Mesenchymal stem cell (in vitro differentiated cells and primary cell): ENCODE results near the gene MDM2.

ENCODE experiments used
- DNase-seq: peaks from one replicate; pipeline ENCODE4 v3.0.0-alpha.2; 2013
- H2AFZ ChIP-seq: one replicate; pipeline ENCODE4 v1.6.1; 2013; ENCODE audit warnings: low read depth, mild to moderate bottlenecking, control low read depth, inconsistent platforms, low read length, moderate library complexity
- H2AK5ac ChIP-seq: 2 replicates; pipeline ENCODE4 v1.6.1; 2013; ENCODE audit warnings: low read length, moderate library complexity, mild to moderate bottlenecking, inconsistent platforms; ENCODE audit not compliant: severe bottlenecking
- H2BK120ac ChIP-seq: one replicate; pipeline ENCODE4 v1.6.1; 2013; ENCODE audit warnings: low read depth, mild to moderate bottlenecking, inconsistent platforms, low read length, moderate library complexity
- H2BK12ac ChIP-seq, 2 experiments: one replicate each; pipeline ENCODE4 v1.6.1; 2013; ENCODE audit warnings: inconsistent platforms in 2 of 2, low read length in 2 of 2, mild to moderate bottlenecking in 2 of 2, moderate library complexity in 2 of 2, control low read depth in 1 of 2
- H2BK15ac ChIP-seq: one replicate; pipeline ENCODE4 v1.6.1; 2013; ENCODE audit warnings: mild to moderate bottlenecking, low read depth, inconsistent platforms; ENCODE audit not compliant: poor library complexity, severe bottlenecking
- H2BK5ac ChIP-seq: 2 replicates; pipeline ENCODE4 v1.6.1; 2013; ENCODE audit warnings: low read depth, mild to moderate bottlenecking, low read length, control low read depth, inconsistent platforms; ENCODE audit not compliant: poor library complexity, severe bottlenecking
- H3K14ac ChIP-seq, 2 experiments: one replicate each; pipeline ENCODE4 v1.6.1; 2013; ENCODE audit warnings: inconsistent platforms in 2 of 2, low read length in 2 of 2, control low read depth in 1 of 2, mild to moderate bottlenecking in 1 of 2, moderate library complexity in 1 of 2
- H3K18ac ChIP-seq, 2 experiments: one replicate each; pipeline ENCODE4 v1.6.1; 2013; ENCODE audit warnings: inconsistent platforms in 2 of 2, low read length in 2 of 2, control low read depth in 1 of 2, low read depth in 1 of 2, mild to moderate bottlenecking in 1 of 2
- H3K23ac ChIP-seq, 2 experiments: one replicate each; pipeline ENCODE4 v1.6.1; 2013; ENCODE audit warnings: inconsistent platforms in 2 of 2, low read length in 2 of 2, mild to moderate bottlenecking in 2 of 2, moderate library complexity in 2 of 2, control low read depth in 1 of 2
- H3K27ac ChIP-seq: 2 replicates; pipeline ENCODE4 v1.5.1; 2013; ENCODE audit warnings: mild to moderate bottlenecking, moderate library complexity, low read length, control low read depth, inconsistent platforms; ENCODE audit not compliant: poor library complexity, severe bottlenecking
- H3K27me3 ChIP-seq, 2 experiments: 2 replicates each; pipeline versions ENCODE4 v1.6.1 to v1.7.0; 2013; ENCODE audit warnings: low read length in 2 of 2, mild to moderate bottlenecking in 2 of 2, moderate library complexity in 2 of 2, control low read depth in 1 of 2, inconsistent platforms in 1 of 2; ENCODE audit not compliant: control insufficient read depth in 1 of 2, insufficient read depth in 1 of 2
- H3K36me3 ChIP-seq, 2 experiments: 2 replicates each; pipeline versions ENCODE4 v1.6.1 to v1.7.0; 2013; ENCODE audit warnings: low read length in 2 of 2, control low read depth in 1 of 2, inconsistent platforms in 1 of 2, low read depth in 1 of 2, mild to moderate bottlenecking in 1 of 2; ENCODE audit not compliant: insufficient read depth in 2 of 2, control insufficient read depth in 1 of 2
- H3K4ac ChIP-seq, 2 experiments: one replicate each; pipeline ENCODE4 v1.6.1; 2013; ENCODE audit warnings: inconsistent platforms in 2 of 2, low read length in 2 of 2, mild to moderate bottlenecking in 2 of 2, moderate library complexity in 2 of 2, control low read depth in 1 of 2, low read depth in 1 of 2
- H3K4me1 ChIP-seq: 2 replicates; pipeline ENCODE4 v1.6.1; 2013; ENCODE audit warnings: low read depth, low read length, control low read depth; ENCODE audit not compliant: control insufficient read depth, insufficient read depth
- H3K4me2 ChIP-seq: 2 replicates; pipeline ENCODE4 v1.6.1; 2013; ENCODE audit warnings: low read length, mild to moderate bottlenecking, inconsistent platforms; ENCODE audit not compliant: poor library complexity, severe bottlenecking
- H3K4me3 ChIP-seq, 2 experiments: 2 replicates each; pipeline versions ENCODE4 v1.5.1 to v1.7.0; 2013; ENCODE audit warnings: low read length in 2 of 2, mild to moderate bottlenecking in 2 of 2, control low read depth in 1 of 2, low read depth in 1 of 2; ENCODE audit not compliant: insufficient read depth in 1 of 2
- H3K79me1 ChIP-seq: replicated peaks from 2 replicates; pipeline ENCODE4 v1.6.1; 2013; ENCODE audit warnings: mild to moderate bottlenecking, control low read depth, low read length, inconsistent platforms; ENCODE audit not compliant: poor library complexity, severe bottlenecking
- H3K9ac ChIP-seq: 2 replicates; pipeline ENCODE4 v1.7.0; 2013; ENCODE audit warnings: mild to moderate bottlenecking, low read length, moderate library complexity
- H3K9me3 ChIP-seq: 2 replicates; pipeline ENCODE4 v1.7.0; 2013; ENCODE audit warnings: mild to moderate bottlenecking, low read length; ENCODE audit not compliant: control insufficient read depth
- H4K8ac ChIP-seq: one replicate; pipeline ENCODE4 v1.6.1; 2013; ENCODE audit warnings: inconsistent platforms, mild to moderate bottlenecking, low read length, moderate library complexity
- H4K91ac ChIP-seq: one replicate; pipeline ENCODE4 v1.6.1; 2013; ENCODE audit warnings: mild to moderate bottlenecking, low read length, inconsistent platforms
- WGBS: methylation state at CpG from one replicate; pipeline ENCODE4 v1.1.7; 2013; ENCODE audit warnings: mixed read lengths; 5-methylcytosine and 5-hydroxymethylcytosine counted together

MDM2 gene

DNA sequence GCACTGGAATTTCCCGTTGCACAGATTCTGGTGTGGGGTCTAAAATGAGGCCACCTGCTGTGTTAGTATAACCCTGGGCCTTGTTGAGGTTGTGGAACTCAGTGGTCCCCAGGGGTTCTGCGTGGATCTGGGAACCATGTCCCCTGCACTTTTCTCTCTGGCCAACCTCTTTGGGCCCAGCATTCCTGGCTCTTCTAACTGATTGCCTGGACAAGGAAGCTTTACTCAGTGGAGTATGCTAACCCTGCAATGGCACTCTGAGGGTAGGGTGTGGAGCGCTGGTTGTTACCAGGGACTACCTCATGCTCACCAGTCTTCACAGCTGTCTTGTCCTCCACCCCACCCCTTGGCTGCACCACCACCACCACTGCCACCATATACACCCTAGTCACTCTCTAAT lies 85.8 kb downstream of the MDM2 start:
- no peak overlapping the region for H4K8ac ChIP-seq
- H2BK15ac ChIP-seq = no peak overlapping the region
- no peak overlapping the region for H2AFZ ChIP-seq
- no peaks in the 10 kb centered on the region for H3K9me3 ChIP-seq
- no peak overlapping the region for H2BK120ac ChIP-seq
- H3K4me1 ChIP-seq = peaks cover 5% of the 10 kb centered on the region
- no peaks in the 10 kb centered on the region for H3K36me3 ChIP-seq
- H3K18ac ChIP-seq = no peak overlapping the region
- H3K4me2 ChIP-seq = no peak overlapping the region
- 73% methylated on average over 2 of the region's 3 CpGs for WGBS
- H4K91ac ChIP-seq = no peak overlapping the region
- no peak overlapping the region for H2AK5ac ChIP-seq
- DNase-seq = no peak
- no peak overlapping the region for H3K27ac ChIP-seq
- H3K79me1 ChIP-seq = no peaks in the 10 kb centered on the region
- H3K9ac ChIP-seq = no peak overlapping the region
- no peak overlapping the region for H3K23ac ChIP-seq
- no peaks in the 10 kb centered on the region for H3K27me3 ChIP-seq
- H2BK12ac ChIP-seq = no peak overlapping the region
- no peak overlapping the region for H3K14ac ChIP-seq
- H3K4ac ChIP-seq = no peak overlapping the region
- no peak overlapping the region for H2BK5ac ChIP-seq
- H3K4me3 ChIP-seq = no peak overlapping the region

DNA sequence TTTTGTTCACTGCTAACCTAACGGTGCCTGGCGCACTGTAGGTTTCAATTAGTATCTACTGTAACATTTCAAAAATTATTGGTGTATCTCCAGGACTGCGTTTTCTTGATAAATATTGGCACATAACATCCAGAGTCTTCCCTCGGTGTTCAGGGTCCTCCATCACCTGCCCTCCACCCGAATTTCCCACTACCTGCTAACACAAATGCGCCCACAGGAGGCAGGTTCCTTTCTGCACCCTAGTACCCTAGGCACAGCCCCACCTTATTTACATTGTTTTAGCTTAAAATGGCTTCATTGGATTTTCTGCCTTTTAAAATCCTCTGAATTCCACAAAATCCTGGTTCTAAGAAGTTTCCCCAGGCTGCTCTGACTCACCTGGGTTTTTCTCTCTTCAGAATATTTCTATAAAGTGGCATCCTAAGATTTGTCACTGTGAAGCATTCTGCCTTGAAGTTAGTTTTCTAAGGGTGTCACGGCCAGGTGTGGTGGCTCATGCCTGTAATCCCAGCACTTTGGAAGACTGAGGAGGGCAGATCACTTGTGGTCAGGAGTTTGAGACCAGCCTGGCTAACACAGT lies 86.4 kb downstream of the MDM2 start:
- Histone ChIP-seq H2AK5ac (no peak overlapping the region), H3K36me3 (no peaks in the 10 kb centered on the region), H4K8ac (no peak overlapping the region), H2BK120ac (no peak overlapping the region), H3K4me2 (no peak overlapping the region), H3K14ac (no peak overlapping the region), H3K79me1 (no peaks in the 10 kb centered on the region), H3K23ac (no peak overlapping the region), H2BK5ac (no peak overlapping the region), H2BK12ac (no peak overlapping the region), H2AFZ (no peak overlapping the region), H3K27me3 (no peaks in the 10 kb centered on the region), H3K9me3 (no peaks in the 10 kb centered on the region), H3K4me1 (peaks cover 5% of the 10 kb centered on the region), H3K27ac (no peak overlapping the region), H3K4ac (no peak overlapping the region), H2BK15ac (no peak overlapping the region), H3K4me3 (no peak overlapping the region), H3K9ac (no peak overlapping the region), H3K18ac (no peak overlapping the region), H4K91ac (no peak overlapping the region)
- no peak for DNase-seq
- WGBS = 95% methylated on average over 7 of the region's 7 CpGs

DNA sequence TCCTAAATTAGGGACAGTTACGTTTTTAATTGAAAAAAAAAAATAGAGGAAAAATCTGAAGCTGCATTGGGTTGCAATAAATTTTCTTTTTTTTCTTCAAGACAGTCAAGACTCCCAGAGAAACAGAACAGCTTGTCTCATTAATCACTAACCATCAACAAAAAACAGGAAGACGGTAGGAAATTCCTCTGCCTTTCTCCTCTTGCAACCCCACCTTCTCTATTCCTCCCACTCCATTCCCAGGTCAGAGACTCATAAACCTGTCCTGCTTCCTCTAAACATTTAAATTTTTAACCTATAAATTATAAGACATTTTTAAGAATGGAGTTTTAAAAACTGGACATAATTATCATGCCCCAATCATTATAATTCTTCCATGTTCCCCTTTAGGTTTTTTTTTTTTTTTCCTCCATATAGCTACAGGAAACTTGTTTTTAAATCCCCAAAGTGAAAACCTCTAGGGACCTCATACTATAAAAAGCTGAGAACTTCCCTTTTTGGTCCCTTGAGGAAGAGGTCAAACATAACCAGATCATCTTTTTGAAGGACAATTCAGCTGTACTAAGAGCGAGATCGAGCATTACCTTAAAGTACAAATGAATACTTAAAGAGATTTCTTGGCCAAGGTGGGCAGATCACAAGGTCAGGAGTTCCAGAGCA lies 89.0 kb downstream of the MDM2 start:
- no peak overlapping the region for H2AFZ ChIP-seq
- H3K18ac ChIP-seq = no peak overlapping the region
- H3K23ac ChIP-seq = no peak overlapping the region
- WGBS = 41% methylated on average over 4 of the region's 4 CpGs
- no peaks in the 10 kb centered on the region for H3K9me3 ChIP-seq
- H3K4ac ChIP-seq = no peak overlapping the region
- no peak overlapping the region for H2BK12ac ChIP-seq
- no peaks in the 10 kb centered on the region for H3K27me3 ChIP-seq
- H4K8ac ChIP-seq = no peak overlapping the region
- no peak overlapping the region for H3K4me3 ChIP-seq
- H3K4me2 ChIP-seq = no peak overlapping the region
- no peak overlapping the region for H3K9ac ChIP-seq
- H4K91ac ChIP-seq = no peak overlapping the region
- no peaks in the 10 kb centered on the region for H3K36me3 ChIP-seq
- DNase-seq = no peak
- H3K79me1 ChIP-seq = no peaks in the 10 kb centered on the region
- no peak overlapping the region for H2BK120ac ChIP-seq
- no peak overlapping the region for H2BK15ac ChIP-seq
- no peak overlapping the region for H2BK5ac ChIP-seq
- H2AK5ac ChIP-seq = no peak overlapping the region
- no peak overlapping the region for H3K27ac ChIP-seq
- no peak overlapping the region for H3K14ac ChIP-seq
- peaks cover 5% of the 10 kb centered on the region for H3K4me1 ChIP-seq

DNA sequence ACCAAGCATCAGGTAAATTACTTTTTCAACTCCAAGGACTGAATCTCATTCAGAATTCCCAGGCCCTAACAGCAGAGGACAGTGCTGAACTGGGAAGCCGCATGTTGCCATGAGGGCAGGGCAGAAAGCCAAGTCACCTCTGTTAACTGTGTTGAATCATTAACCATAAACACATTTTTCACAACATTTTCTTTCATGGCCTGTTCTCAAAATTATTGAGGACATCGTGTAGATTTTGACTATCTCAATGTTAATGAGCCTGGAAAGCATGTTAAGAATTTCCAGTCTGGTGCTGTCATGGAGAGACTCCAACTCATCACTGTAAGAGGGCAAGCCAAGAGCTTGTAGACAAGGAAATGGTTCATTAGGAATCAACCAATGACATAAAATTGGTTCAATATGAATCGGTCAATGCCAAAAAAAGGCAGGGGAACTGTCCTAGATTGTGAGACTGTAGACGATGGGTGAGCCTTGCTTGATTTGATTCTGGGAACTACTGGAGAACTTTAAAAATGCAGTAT lies 91.3 kb downstream of the MDM2 start:
- H3K4me3 ChIP-seq = no peak overlapping the region
- H2AFZ ChIP-seq = no peak overlapping the region
- H4K8ac ChIP-seq = no peak overlapping the region
- WGBS = 82% methylated on average over 4 of the region's 4 CpGs
- H2BK12ac ChIP-seq = no peak overlapping the region
- H2BK15ac ChIP-seq = no peak overlapping the region
- no peaks in the 10 kb centered on the region for H3K79me1 ChIP-seq
- no peak overlapping the region for H3K18ac ChIP-seq
- no peak overlapping the region for H2BK120ac ChIP-seq
- peak overlapping the region; percentile 31 for H3K9ac ChIP-seq
- no peak overlapping the region for H3K23ac ChIP-seq
- H3K9me3 ChIP-seq = no peaks in the 10 kb centered on the region
- peak; percentile 10 for DNase-seq
- H2BK5ac ChIP-seq = no peak overlapping the region
- no peaks in the 10 kb centered on the region for H3K36me3 ChIP-seq
- H3K27ac ChIP-seq = no peak overlapping the region
- no peak overlapping the region for H3K4me2 ChIP-seq
- no peak overlapping the region for H3K14ac ChIP-seq
- peaks cover 5% of the 10 kb centered on the region for H3K4me1 ChIP-seq
- no peak overlapping the region for H2AK5ac ChIP-seq
- H3K27me3 ChIP-seq = no peaks in the 10 kb centered on the region
- no peak overlapping the region for H3K4ac ChIP-seq
- H4K91ac ChIP-seq = no peak overlapping the region
